HepG2 (cell line): ENCODE data around the gene NOTUM. TPM values are rescaled to one million over a fixed set of nuclear protein-coding genes. Genes with fewer than 3 reads are reported as not detected.
A peak's percentile ranks its signal among the peaks of the same experiment; 100 is the strongest.

ENCODE experiments used
- ESRRA ChIP-seq: sonication (generic); formaldehyde crosslinking; IDR thresholded peaks from 2 replicates; pipeline ENCODE4 v1.5.1; 2020; ENCODE audit warnings: mild to moderate bottlenecking, low read depth, missing genetic modification reagents
- FOXP1 ChIP-seq, 2 experiments: fragments of 450-650 bp in 1 of 2; IDR thresholded peaks; 2 replicates each; pipeline ENCODE4 v1.6.1; 2017 to 2018; ENCODE audit warnings: antibody characterized with exemption in 1 of 2
- HIVEP1 ChIP-seq: sonication (generic); formaldehyde crosslinking; IDR thresholded peaks from 2 replicates; pipeline ENCODE4 v1.4.0; 2020; ENCODE audit warnings: mild to moderate bottlenecking, missing genetic modification reagents
- NBN ChIP-seq: fragments of 450-650 bp; conservative IDR thresholded peaks from 2 replicates; pipeline ENCODE4 v1.6.1; 2017
- RAD21 ChIP-seq: fragments of 450-650 bp; formaldehyde crosslinking; IDR thresholded peaks from 2 replicates; pipeline ENCODE4 v1.5.0; 2020; ENCODE audit warnings: mild to moderate bottlenecking
- SATB2 ChIP-seq: sonication (generic); formaldehyde crosslinking; IDR thresholded peaks from 2 replicates; pipeline ENCODE4 v1.5.0; 2020; ENCODE audit warnings: missing genetic modification reagents
- TGIF2 ChIP-seq: IDR thresholded peaks from 2 replicates; pipeline ENCODE4 v1.6.1; 2016; ENCODE audit warnings: control low read depth, missing compliant biosample characterization
- U2AF2 ChIP-seq: fragments of 200-400 bp; formaldehyde crosslinking; IDR thresholded peaks from 2 replicates; pipeline ENCODE4 v1.6.1; 2017; ENCODE audit warnings: low read depth, mild to moderate bottlenecking, low read length
- ZFP90 ChIP-seq: sonication (generic); formaldehyde crosslinking; IDR thresholded peaks from 2 replicates; pipeline ENCODE4 v1.8.0; 2022; ENCODE audit warnings: missing genetic modification reagents, mild to moderate bottlenecking, inconsistent platforms, borderline replicate concordance
- ZNF468 ChIP-seq: sonication (generic); formaldehyde crosslinking; IDR thresholded peaks from 2 replicates; pipeline ENCODE4 v1.8.0; 2022; ENCODE audit warnings: mild to moderate bottlenecking, moderate library complexity, missing genetic modification reagents
- ZNF788 ChIP-seq: sonication (generic); formaldehyde crosslinking; IDR thresholded peaks from 2 replicates; pipeline ENCODE4 v1.5.0; 2020; ENCODE audit warnings: mild to moderate bottlenecking, missing genetic modification reagents, borderline replicate concordance
- polyA plus RNA-seq, 8 experiments: library from polyadenylated mRNA; depleted of rRNA in 3 of 8; stranded (reverse) in 7 of 8; unstranded in 1 of 8; fragments of >200 nt; fragmentation: Illumina TruSeq in 4 of 8; extraction: Trizol in 4 of 8; gene quantifications; 2 replicates each; pipeline versions ENCODE4 v1.2.1 to v1.2.3, GENCODE V29; 2011 to 2016; ENCODE audit warnings: low read depth in 4 of 8, missing spikeins in 1 of 8, mixed read lengths in 1 of 8; ENCODE audit not compliant: insufficient read depth in 1 of 8
- total RNA-seq, 5 experiments: library from RNA; depleted of rRNA; stranded (reverse); fragments of >200 nt; fragmentation: Illumina TruSeq; extraction: Trizol; gene quantifications; 2 replicates each; pipeline ENCODE4 v1.2.3, GENCODE V29; 2016; ENCODE audit warnings: low read depth in 1 of 5
- TF ChIP-seq, protein P1 (sequence below): sonication (generic); formaldehyde crosslinking; IDR thresholded peaks from 2 replicates; pipeline ENCODE4 v1.5.0; 2020; ENCODE audit warnings: missing genetic modification reagents, mild to moderate bottlenecking, borderline replicate concordance
- TF ChIP-seq, protein P2 (sequence below): sonication (generic); formaldehyde crosslinking; IDR thresholded peaks from 2 replicates; pipeline ENCODE4 v1.4.0; 2020; ENCODE audit warnings: missing genetic modification reagents, borderline replicate concordance
- TF ChIP-seq, protein P3 (sequence below): IDR thresholded peaks from 2 replicates; pipeline ENCODE4 v1.6.1; 2016; ENCODE audit warnings: mild to moderate bottlenecking, missing biosample characterization, missing genetic modification reagents
- TF ChIP-seq, protein P4 (sequence below): sonication (generic); formaldehyde crosslinking; IDR thresholded peaks from 2 replicates; pipeline ENCODE4 v1.4.0; 2020; ENCODE audit warnings: missing genetic modification reagents

The NOTUM gene
- total and polyA plus RNA-seq, 2 of the 13 experiments (the other 11 are each of a cell fraction or from before 2014, with no cell fraction given): 150 to 160 TPM

- TF ChIP-seq TGIF2 (CRISPR knock-in tag): peak; percentile 97
- TF ChIP-seq, protein P1, sequence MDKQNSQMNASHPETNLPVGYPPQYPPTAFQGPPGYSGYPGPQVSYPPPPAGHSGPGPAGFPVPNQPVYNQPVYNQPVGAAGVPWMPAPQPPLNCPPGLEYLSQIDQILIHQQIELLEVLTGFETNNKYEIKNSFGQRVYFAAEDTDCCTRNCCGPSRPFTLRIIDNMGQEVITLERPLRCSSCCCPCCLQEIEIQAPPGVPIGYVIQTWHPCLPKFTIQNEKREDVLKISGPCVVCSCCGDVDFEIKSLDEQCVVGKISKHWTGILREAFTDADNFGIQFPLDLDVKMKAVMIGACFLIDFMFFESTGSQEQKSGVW (CRISPR knock-in tag): no peak
- no peak for TF ChIP-seq ZNF468 (CRISPR knock-in tag)
- no peak for TF ChIP-seq U2AF2
- no peak for TF ChIP-seq FOXP1 (IDR thresholded peaks at IDR 0.05)
- peak; percentile 83 for TF ChIP-seq FOXP1 (CRISPR knock-in tag; IDR thresholded peaks at IDR 0.05)
- TF ChIP-seq ZNF788 (CRISPR knock-in tag): peak; percentile 98; the same call in 1 of the 2 replicates
- peak; percentile 85; the same call in 1 of the 2 replicates for TF ChIP-seq ZFP90 (CRISPR knock-in tag)
- TF ChIP-seq HIVEP1 (CRISPR knock-in tag): peak; percentile 95
- peak; percentile 54; the same call in 1 of the 2 replicates for TF ChIP-seq SATB2 (CRISPR knock-in tag)
- peak; percentile 82 for TF ChIP-seq ESRRA (CRISPR knock-in tag)
- TF ChIP-seq RAD21 (CRISPR knock-in tag): 0 out of 2 replicates have a peak, but pooled peaks have one; percentile 14
- TF ChIP-seq, protein P2, sequence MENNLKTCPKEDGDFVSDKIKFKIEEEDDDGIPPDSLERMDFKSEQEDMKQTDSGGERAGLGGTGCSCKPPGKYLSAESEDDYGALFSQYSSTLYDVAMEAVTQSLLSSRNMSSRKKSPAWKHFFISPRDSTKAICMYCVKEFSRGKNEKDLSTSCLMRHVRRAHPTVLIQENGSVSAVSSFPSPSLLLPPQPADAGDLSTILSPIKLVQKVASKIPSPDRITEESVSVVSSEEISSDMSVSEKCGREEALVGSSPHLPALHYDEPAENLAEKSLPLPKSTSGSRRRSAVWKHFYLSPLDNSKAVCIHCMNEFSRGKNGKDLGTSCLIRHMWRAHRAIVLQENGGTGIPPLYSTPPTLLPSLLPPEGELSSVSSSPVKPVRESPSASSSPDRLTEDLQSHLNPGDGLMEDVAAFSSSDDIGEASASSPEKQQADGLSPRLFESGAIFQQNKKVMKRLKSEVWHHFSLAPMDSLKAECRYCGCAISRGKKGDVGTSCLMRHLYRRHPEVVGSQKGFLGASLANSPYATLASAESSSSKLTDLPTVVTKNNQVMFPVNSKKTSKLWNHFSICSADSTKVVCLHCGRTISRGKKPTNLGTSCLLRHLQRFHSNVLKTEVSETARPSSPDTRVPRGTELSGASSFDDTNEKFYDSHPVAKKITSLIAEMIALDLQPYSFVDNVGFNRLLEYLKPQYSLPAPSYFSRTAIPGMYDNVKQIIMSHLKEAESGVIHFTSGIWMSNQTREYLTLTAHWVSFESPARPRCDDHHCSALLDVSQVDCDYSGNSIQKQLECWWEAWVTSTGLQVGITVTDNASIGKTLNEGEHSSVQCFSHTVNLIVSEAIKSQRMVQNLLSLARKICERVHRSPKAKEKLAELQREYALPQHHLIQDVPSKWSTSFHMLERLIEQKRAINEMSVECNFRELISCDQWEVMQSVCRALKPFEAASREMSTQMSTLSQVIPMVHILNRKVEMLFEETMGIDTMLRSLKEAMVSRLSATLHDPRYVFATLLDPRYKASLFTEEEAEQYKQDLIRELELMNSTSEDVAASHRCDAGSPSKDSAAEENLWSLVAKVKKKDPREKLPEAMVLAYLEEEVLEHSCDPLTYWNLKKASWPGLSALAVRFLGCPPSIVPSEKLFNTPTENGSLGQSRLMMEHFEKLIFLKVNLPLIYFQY (CRISPR knock-in tag): 0 out of 2 replicates have a peak, but pooled peaks have one; percentile 38
- TF ChIP-seq, protein P3, sequence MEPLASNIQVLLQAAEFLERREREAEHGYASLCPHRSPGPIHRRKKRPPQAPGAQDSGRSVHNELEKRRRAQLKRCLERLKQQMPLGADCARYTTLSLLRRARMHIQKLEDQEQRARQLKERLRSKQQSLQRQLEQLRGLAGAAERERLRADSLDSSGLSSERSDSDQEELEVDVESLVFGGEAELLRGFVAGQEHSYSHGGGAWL (CRISPR knock-in tag): peak; percentile 92; the same call in 1 of the 2 replicates
- TF ChIP-seq, protein P4, sequence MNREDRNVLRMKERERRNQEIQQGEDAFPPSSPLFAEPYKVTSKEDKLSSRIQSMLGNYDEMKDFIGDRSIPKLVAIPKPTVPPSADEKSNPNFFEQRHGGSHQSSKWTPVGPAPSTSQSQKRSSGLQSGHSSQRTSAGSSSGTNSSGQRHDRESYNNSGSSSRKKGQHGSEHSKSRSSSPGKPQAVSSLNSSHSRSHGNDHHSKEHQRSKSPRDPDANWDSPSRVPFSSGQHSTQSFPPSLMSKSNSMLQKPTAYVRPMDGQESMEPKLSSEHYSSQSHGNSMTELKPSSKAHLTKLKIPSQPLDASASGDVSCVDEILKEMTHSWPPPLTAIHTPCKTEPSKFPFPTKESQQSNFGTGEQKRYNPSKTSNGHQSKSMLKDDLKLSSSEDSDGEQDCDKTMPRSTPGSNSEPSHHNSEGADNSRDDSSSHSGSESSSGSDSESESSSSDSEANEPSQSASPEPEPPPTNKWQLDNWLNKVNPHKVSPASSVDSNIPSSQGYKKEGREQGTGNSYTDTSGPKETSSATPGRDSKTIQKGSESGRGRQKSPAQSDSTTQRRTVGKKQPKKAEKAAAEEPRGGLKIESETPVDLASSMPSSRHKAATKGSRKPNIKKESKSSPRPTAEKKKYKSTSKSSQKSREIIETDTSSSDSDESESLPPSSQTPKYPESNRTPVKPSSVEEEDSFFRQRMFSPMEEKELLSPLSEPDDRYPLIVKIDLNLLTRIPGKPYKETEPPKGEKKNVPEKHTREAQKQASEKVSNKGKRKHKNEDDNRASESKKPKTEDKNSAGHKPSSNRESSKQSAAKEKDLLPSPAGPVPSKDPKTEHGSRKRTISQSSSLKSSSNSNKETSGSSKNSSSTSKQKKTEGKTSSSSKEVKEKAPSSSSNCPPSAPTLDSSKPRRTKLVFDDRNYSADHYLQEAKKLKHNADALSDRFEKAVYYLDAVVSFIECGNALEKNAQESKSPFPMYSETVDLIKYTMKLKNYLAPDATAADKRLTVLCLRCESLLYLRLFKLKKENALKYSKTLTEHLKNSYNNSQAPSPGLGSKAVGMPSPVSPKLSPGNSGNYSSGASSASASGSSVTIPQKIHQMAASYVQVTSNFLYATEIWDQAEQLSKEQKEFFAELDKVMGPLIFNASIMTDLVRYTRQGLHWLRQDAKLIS: no peak; the same call in 1 of the 2 replicates
- TF ChIP-seq NBN: no peak
These were observed 6.8 kb upstream of the NOTUM start (continued) for GRCh38 chr17:81967533-81968395.
